Endothelial cell of umbilical vein (primary cell): ENCODE results near the gene IQSEC2.
A peak's percentile ranks its signal among the peaks of the same experiment; 100 is the strongest.

Experiments used
- CTCF ChIP-seq, 2 donors: IDR thresholded peaks; 1 replicate in 1 of 2; 2 replicates in 1 of 2; pipeline ENCODE4 v1.5.1; 2011; ENCODE audit warnings: low read length in 2 of 2, mild to moderate bottlenecking in 2 of 2, moderate library complexity in 2 of 2, control low read depth in 1 of 2, inconsistent platforms in 1 of 2, low read depth in 1 of 2; ENCODE audit not compliant: insufficient read depth in 1 of 2; ENCODE audit errors: extremely low read depth in 1 of 2
- EZH2 ChIP-seq: IDR thresholded peaks from 2 replicates; pipeline ENCODE4 v1.6.1; 2012; ENCODE audit warnings: borderline replicate concordance, low read depth, mild to moderate bottlenecking, moderate library complexity, low read length, inconsistent platforms; ENCODE audit not compliant: severe bottlenecking
- FOS ChIP-seq: IDR thresholded peaks from 2 replicates; pipeline ENCODE4 v1.6.1; 2011; ENCODE audit warnings: mild to moderate bottlenecking, low read length, moderate library complexity, borderline replicate concordance; ENCODE audit not compliant: insufficient read depth
- GATA2 ChIP-seq: IDR thresholded peaks from 2 replicates; pipeline ENCODE4 v1.7.0; 2011; ENCODE audit warnings: low read depth, mild to moderate bottlenecking, moderate library complexity, mixed read lengths, low read length; ENCODE audit not compliant: insufficient read length, insufficient read depth
- JUN ChIP-seq: IDR thresholded peaks from 2 replicates; pipeline ENCODE4 v1.6.1; 2011; ENCODE audit warnings: borderline replicate concordance, low read depth; ENCODE audit not compliant: insufficient read length, insufficient read depth
- POLR2A ChIP-seq: IDR thresholded peaks from 2 replicates; pipeline ENCODE4 v1.6.1; 2012; ENCODE audit warnings: low read depth, mild to moderate bottlenecking, control low read depth, low read length
- POLR2AphosphoS5 ChIP-seq: IDR thresholded peaks from 2 replicates; pipeline ENCODE4 v1.6.1; 2012; ENCODE audit warnings: low read depth, mild to moderate bottlenecking, control low read depth, low read length, moderate library complexity; ENCODE audit not compliant: insufficient read depth
- TF ChIP-seq, protein P1 (sequence below): IDR thresholded peaks from 2 replicates; pipeline ENCODE4 v1.6.1; 2011; ENCODE audit not compliant: insufficient read depth, insufficient read length

GRCh38 chrX:53313728-53314105 lies 32.3 kb upstream of the IQSEC2 start:
- no peak for TF ChIP-seq POLR2A
- TF ChIP-seq CTCF (IDR thresholded peaks at IDR 0.05; ENCODE audit: extremely low read depth in 1 of 2, insufficient read depth in 1 of 2, low read depth in 1 of 2, low read length in 2 of 2), result no peak
- TF ChIP-seq, protein P1, sequence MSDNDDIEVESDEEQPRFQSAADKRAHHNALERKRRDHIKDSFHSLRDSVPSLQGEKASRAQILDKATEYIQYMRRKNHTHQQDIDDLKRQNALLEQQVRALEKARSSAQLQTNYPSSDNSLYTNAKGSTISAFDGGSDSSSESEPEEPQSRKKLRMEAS, result no peak
- no peak for TF ChIP-seq POLR2AphosphoS5
- no peak for TF ChIP-seq EZH2
- TF ChIP-seq FOS, result no peak
- peak; percentile 54 for TF ChIP-seq GATA2
- no peak for TF ChIP-seq JUN
